Dendritic cell treated with granulocyte-macrophage colony-stimulating factor and Interleukin-4, amounts not matched to agents 40 ng/mL and 50 ng/mL, for 4 days (primary cell): ENCODE results near the gene WDR27.
"Not testable (repeated sequence)": the region's sequence is repeated elsewhere in the genome, so short reads cannot be mapped to it uniquely, and the experiment has no call there.

Source experiments
- H3K27ac Mint-ChIP-seq: one replicate; pipeline ENCODE4 v1.8.0; 2022; ENCODE audit warnings: mild to moderate bottlenecking, mixed read lengths
- H3K27me3 Mint-ChIP-seq: one replicate; pipeline ENCODE4 v1.8.0; 2022; ENCODE audit warnings: mild to moderate bottlenecking, mixed read lengths
- H3K36me3 Mint-ChIP-seq: one replicate; pipeline ENCODE4 v1.8.0; 2022; ENCODE audit warnings: low read depth, mixed read lengths
- H3K4me1 Mint-ChIP-seq: one replicate; pipeline ENCODE4 v1.8.0; 2022; ENCODE audit warnings: low read depth, mixed read lengths
- H3K4me3 Mint-ChIP-seq: one replicate; pipeline ENCODE4 v1.8.0; 2022; ENCODE audit warnings: mild to moderate bottlenecking, moderate library complexity, mixed read lengths
- H3K9me3 Mint-ChIP-seq: one replicate; pipeline ENCODE4 v1.8.0; 2022; ENCODE audit warnings: mixed read lengths
- intact Hi-C: fragments of 100-400 bp; cut with micrococcal nuclease; formaldehyde crosslinking; loops from one replicate; pipeline ENCODE4 v1.15.0; 2022

Gene WDR27

GRCh38 chr6:169650241-169650958, 51.4 kb downstream of the WDR27 start:
- intact Hi-C loops = loop anchor here (5.0 kb wide), 1 partner anchor 52 kb away; the partner anchor contains the start of genes C6orf120 and WDR27
- H3K4me3 Mint-ChIP-seq = no peak overlapping the region
- H3K4me1 Mint-ChIP-seq = peaks cover 7% of the 10 kb centered on the region
- H3K36me3 Mint-ChIP-seq = peaks cover 10% of the 10 kb centered on the region
- no peaks in the 10 kb centered on the region for H3K9me3 Mint-ChIP-seq
- H3K27me3 Mint-ChIP-seq = no peaks in the 10 kb centered on the region
- no peak overlapping the region for H3K27ac Mint-ChIP-seq

GRCh38 chr6:169648617-169649016, 53.2 kb downstream of the WDR27 start:
- intact Hi-C loops = no loop called here
- no peaks in the 10 kb centered on the region for H3K36me3 Mint-ChIP-seq
- H3K27me3 Mint-ChIP-seq = no peaks in the 10 kb centered on the region
- no peaks in the 10 kb centered on the region for H3K9me3 Mint-ChIP-seq
- H3K27ac Mint-ChIP-seq = no peak overlapping the region
- H3K4me3 Mint-ChIP-seq = no peak overlapping the region
- H3K4me1 Mint-ChIP-seq = no peaks in the 10 kb centered on the region

GRCh38 chr6:169648092-169648491, 53.7 kb downstream of the WDR27 start:
- intact Hi-C loops = no loop called here
- no peak overlapping the region for H3K4me3 Mint-ChIP-seq
- no peaks in the 10 kb centered on the region for H3K36me3 Mint-ChIP-seq
- H3K27ac Mint-ChIP-seq = no peak overlapping the region
- no peaks in the 10 kb centered on the region for H3K9me3 Mint-ChIP-seq
- no peaks in the 10 kb centered on the region for H3K4me1 Mint-ChIP-seq
- no peaks in the 10 kb centered on the region for H3K27me3 Mint-ChIP-seq

- no peaks in the 10 kb centered on the region for H3K9me3 Mint-ChIP-seq
- intact Hi-C loops = no loop called here
Observed at GRCh38 chr6:169647637-169648036, 54.2 kb downstream of the WDR27 start.

GRCh38 chr6:169646906-169647567, 54.8 kb downstream of the WDR27 start:
- Mint-ChIP-seq H3K4me1 (no peaks in the 10 kb centered on the region), H3K27ac (no peak overlapping the region), H3K36me3 (no peaks in the 10 kb centered on the region), H3K9me3 (no peaks in the 10 kb centered on the region), H3K27me3 (no peaks in the 10 kb centered on the region), H3K4me3 (no peak overlapping the region)
- intact Hi-C loops = no loop called here

More at GRCh38 chr6:169647637-169648036, 54.2 kb downstream of the WDR27 start:
- H3K36me3 Mint-ChIP-seq = no peaks in the 10 kb centered on the region
- no peak overlapping the region for H3K4me3 Mint-ChIP-seq
- H3K27ac Mint-ChIP-seq = no peak overlapping the region
- no peaks in the 10 kb centered on the region for H3K27me3 Mint-ChIP-seq
- no peaks in the 10 kb centered on the region for H3K4me1 Mint-ChIP-seq

- intact Hi-C loops, H3K4me1 Mint-ChIP-seq, H3K27ac Mint-ChIP-seq, H3K27me3 Mint-ChIP-seq, H3K36me3 Mint-ChIP-seq, H3K4me3 Mint-ChIP-seq, H3K9me3 Mint-ChIP-seq: not testable (repeated sequence)
Observed at GRCh38 chr6:169645459-169645858, 56.4 kb downstream of the WDR27 start.

DNA sequence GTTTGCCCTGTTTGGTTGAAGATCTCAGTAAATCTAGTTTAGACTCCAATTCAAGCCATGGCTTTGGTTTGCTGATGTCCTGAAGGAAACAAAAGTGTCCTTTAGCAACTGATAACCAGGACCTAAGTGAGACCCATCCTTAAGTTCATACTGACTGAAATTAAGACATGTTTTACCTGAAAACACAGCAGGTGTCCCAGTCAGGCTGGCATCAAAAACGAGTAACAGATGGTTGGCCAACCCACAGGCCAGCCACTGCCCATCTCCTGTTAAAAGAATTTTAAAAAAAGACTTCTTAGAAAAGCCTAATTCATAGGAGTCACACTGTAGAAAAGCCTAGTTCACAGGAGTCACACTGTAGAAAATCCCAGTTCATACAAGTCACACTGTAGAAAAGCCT, 58.3 kb downstream of the WDR27 start:
- H3K9me3 Mint-ChIP-seq = no peaks in the 10 kb centered on the region
- H3K4me3 Mint-ChIP-seq = no peak overlapping the region
- no peaks in the 10 kb centered on the region for H3K4me1 Mint-ChIP-seq
- H3K27me3 Mint-ChIP-seq = no peaks in the 10 kb centered on the region
- H3K27ac Mint-ChIP-seq = no peak overlapping the region
- H3K36me3 Mint-ChIP-seq = no peaks in the 10 kb centered on the region
- intact Hi-C loops = no loop called here

GRCh38 chr6:169642455-169642854, 59.4 kb downstream of the WDR27 start:
- intact Hi-C loops = no loop called here
- no peak overlapping the region for H3K27ac Mint-ChIP-seq
- no peaks in the 10 kb centered on the region for H3K27me3 Mint-ChIP-seq
- no peaks in the 10 kb centered on the region for H3K4me1 Mint-ChIP-seq
- no peak overlapping the region for H3K4me3 Mint-ChIP-seq
- no peaks in the 10 kb centered on the region for H3K36me3 Mint-ChIP-seq
- H3K9me3 Mint-ChIP-seq = no peaks in the 10 kb centered on the region

- Mint-ChIP-seq H3K27me3 (no peaks in the 10 kb centered on the region), H3K27ac (no peak overlapping the region), H3K4me1 (no peaks in the 10 kb centered on the region), H3K4me3 (no peak overlapping the region), H3K36me3 (no peaks in the 10 kb centered on the region), H3K9me3 (no peaks in the 10 kb centered on the region)
- intact Hi-C loops = no loop called here
Observed at GRCh38 chr6:169641461-169642085, 60.3 kb downstream of the WDR27 start.

- Mint-ChIP-seq H3K4me1 (no peaks in the 10 kb centered on the region), H3K9me3 (no peaks in the 10 kb centered on the region), H3K27me3 (no peaks in the 10 kb centered on the region), H3K36me3 (no peaks in the 10 kb centered on the region), H3K4me3 (no peak overlapping the region), H3K27ac (no peak overlapping the region)
- intact Hi-C loops = no loop called here
Observed at GRCh38 chr6:169640983-169641382, 60.8 kb downstream of the WDR27 start.

DNA sequence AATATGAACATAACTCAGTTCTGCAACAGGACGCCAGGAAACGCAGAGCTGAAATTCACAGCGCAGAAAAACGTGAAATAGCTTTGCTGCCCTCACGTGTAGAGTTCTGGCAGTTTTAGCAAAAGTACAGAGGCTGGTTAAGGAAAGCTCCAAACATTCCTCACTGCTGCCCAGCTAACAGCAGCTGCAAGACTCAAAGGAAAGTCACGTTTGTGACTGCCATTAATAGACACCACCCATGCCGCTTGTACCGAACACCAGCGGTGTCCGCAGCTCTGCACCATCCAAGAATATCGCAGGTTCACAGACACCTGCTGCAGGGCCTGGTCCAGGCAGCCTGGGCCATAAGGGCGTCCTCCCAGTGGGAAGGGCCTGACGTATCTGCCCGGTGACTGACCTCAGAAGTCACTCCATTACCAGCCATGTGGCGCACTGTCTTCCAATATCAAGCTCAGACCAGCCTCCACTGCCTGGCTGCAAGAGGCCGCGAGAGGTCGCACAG, 61.4 kb downstream of the WDR27 start:
- Mint-ChIP-seq H3K4me1 (no peaks in the 10 kb centered on the region), H3K27ac (no peak overlapping the region), H3K27me3 (no peaks in the 10 kb centered on the region), H3K36me3 (no peaks in the 10 kb centered on the region), H3K4me3 (no peak overlapping the region), H3K9me3 (no peaks in the 10 kb centered on the region)
- intact Hi-C loops = no loop called here

DNA sequence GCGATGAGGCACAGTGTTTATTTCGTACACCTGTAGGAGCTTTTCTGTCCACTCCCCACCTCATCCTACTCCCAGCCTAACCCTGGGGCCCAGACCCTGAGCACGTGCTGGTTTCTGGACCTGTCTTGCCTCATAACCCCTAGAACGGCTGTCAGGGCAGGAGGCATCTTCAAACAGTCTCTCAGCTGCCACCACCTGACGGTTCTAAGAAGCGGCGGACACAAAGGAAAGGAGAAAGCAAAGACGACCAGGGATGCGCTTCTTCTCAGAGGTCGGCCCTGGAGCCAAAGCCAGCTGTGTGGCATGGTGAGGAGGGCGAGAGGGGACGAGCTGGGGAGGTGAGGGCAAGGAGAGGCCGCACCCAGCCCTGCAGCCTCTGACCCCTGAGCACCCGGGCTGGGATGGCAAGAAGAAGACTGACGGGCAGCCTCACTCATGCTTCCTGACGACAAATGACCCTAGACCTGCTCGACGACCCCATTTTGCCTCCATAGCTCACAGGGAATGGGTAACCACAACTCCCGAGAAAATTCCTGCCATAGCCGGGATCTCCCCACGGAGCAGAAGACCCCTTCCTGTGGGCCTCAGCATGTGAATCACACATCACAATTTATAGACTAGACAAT, 62.1 kb downstream of the WDR27 start:
- no peaks in the 10 kb centered on the region for H3K36me3 Mint-ChIP-seq
- no peak overlapping the region for H3K27ac Mint-ChIP-seq
- no peaks in the 10 kb centered on the region for H3K9me3 Mint-ChIP-seq
- no peaks in the 10 kb centered on the region for H3K4me1 Mint-ChIP-seq
- intact Hi-C loops = no loop called here
- H3K4me3 Mint-ChIP-seq = no peak overlapping the region
- no peaks in the 10 kb centered on the region for H3K27me3 Mint-ChIP-seq

GRCh38 chr6:169638915-169639314, 62.9 kb downstream of the WDR27 start:
- Mint-ChIP-seq H3K27me3 (no peaks in the 10 kb centered on the region), H3K4me3 (no peak overlapping the region), H3K4me1 (no peaks in the 10 kb centered on the region), H3K9me3 (no peaks in the 10 kb centered on the region), H3K36me3 (no peaks in the 10 kb centered on the region), H3K27ac (no peak overlapping the region)
- intact Hi-C loops = no loop called here

- intact Hi-C loops = no loop called here
- no peaks in the 10 kb centered on the region for H3K4me1 Mint-ChIP-seq
- H3K27me3 Mint-ChIP-seq = no peaks in the 10 kb centered on the region
- H3K9me3 Mint-ChIP-seq = no peaks in the 10 kb centered on the region
- H3K36me3 Mint-ChIP-seq = no peaks in the 10 kb centered on the region
- no peak overlapping the region for H3K27ac Mint-ChIP-seq
- no peak overlapping the region for H3K4me3 Mint-ChIP-seq
Observed at GRCh38 chr6:169638388-169638787, 63.4 kb downstream of the WDR27 start.
